Activated naive CD8-positive, alpha-beta T cell treated with anti-CD3 and anti-CD28 coated beads, Interleukin-2, amount 50 U/mL, for 16 hours (primary cell): ENCODE results near the gene CCDC27.

Source experiments
- DNase-seq: peaks from one replicate; pipeline ENCODE4 v3.0.0-alpha.2; 2020; ENCODE audit warnings: low read depth, low spot score

The CCDC27 gene

GRCh38 chr1:3752400-3752945, at the start of gene CCDC27:
Gene CCDC27, plus strand, starts transcription at chr1:3752450. Its CDS starts 32 bp downstream, at chr1:3752482.
- no peak for DNase-seq

- DNase-seq = no peak
These were observed 49.7 kb upstream of the CCDC27 start for GRCh38 chr1:3702528-3702927.

DNA sequence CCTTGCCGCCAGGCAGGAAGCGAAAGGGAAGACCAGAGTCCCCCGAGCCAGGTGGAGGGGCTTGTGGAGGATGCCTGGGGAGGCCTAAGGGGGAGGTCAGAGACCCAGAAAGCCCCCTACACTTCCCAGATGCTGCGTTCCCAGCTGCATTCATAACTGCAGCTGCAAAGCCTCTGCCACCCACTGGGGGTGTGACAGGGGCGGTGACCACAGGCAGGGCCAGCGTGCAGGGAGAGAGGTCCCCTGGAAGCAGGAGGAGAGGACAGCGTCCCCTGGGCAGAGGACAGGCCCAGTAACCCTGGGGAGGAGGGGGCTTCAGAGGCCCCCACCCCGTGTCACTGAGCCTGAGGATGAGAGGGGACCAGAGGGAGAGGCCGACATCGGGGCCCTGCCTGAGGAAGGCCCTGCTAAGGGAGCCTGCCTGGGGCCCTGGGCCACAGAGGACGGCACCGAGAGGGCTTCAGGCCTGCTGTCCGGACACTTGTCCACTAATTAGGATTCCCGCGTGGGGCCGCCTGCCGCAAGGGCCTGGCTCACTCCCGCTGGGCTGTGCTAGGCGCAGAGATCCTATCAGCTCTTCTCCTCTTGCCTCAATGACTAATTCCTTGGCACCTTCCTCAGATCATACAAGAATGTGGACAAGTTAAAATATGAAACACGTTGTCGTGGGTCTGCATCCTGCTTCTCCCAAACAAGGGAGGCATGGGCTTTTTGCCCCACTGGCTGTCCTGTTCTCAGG, 49.1 kb upstream of the CCDC27 start:
- DNase-seq = no peak

DNA sequence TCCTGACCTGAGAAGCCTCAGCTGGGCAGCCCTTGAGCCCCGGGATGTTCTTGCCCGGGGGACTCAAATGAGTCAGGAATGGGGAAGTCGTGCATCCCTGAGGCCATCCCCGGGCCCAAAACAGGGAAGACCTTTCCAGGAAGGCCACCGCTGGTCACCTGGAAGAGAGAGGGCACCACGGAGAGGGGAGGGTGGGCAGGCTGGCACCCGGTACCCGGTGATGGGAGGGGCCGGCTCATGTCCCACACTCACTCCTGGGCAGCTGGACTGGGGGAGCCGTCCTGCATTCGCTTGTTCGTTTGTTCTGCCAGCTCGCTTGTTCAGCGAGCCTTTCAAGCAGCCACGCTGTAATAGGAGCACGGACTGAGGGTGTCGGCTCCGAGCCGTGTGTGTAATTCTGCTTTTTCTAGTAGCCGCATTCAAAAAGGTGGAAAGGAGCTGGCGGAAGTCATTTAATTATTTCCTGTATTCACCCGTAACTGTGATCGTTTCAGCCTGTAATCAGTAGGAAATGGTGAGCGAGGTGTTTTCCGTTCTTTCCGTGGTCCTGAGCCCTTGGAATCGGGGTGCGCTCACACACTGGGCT, 48.4 kb upstream of the CCDC27 start:
- DNase-seq = no peak

GRCh38 chr1:3705341-3705950, 46.8 kb upstream of the CCDC27 start:
- no peak for DNase-seq

GRCh38 chr1:3706651-3707297, 45.5 kb upstream of the CCDC27 start:
- DNase-seq = no peak

- DNase-seq = no peak
These were observed 44.8 kb upstream of the CCDC27 start for GRCh38 chr1:3707298-3707938.

- DNase-seq = no peak
These were observed 44.3 kb upstream of the CCDC27 start for GRCh38 chr1:3707939-3708328.

- DNase-seq = no peak
These were observed 43.5 kb upstream of the CCDC27 start for GRCh38 chr1:3708791-3709190.

- no peak for DNase-seq
These were observed 42.0 kb upstream of the CCDC27 start for GRCh38 chr1:3710251-3710650.

DNA sequence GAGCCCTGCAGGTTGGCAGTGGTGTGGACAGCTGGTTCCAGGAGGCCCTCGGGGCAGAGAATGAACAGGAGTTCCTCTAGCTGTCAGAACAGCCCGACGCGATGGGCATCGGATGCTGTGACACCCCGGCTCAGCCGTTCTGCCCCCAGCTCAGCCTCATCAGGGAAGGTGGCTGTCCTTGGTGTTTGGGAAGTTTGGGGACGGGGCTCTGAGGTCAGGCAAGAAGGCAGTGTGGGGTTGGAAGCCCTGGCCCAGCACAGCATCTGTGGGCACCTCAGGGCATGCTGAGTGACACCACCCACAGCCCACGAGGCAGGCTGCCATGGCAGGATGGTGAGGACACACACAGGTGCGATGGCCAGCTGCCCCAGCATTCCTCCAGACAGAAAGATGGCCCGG, 40.9 kb upstream of the CCDC27 start:
- DNase-seq = no peak

GRCh38 chr1:3711780-3712451, 40.3 kb upstream of the CCDC27 start:
- no peak for DNase-seq

GRCh38 chr1:3712573-3713535, 39.4 kb upstream of the CCDC27 start:
- no peak for DNase-seq

DNA sequence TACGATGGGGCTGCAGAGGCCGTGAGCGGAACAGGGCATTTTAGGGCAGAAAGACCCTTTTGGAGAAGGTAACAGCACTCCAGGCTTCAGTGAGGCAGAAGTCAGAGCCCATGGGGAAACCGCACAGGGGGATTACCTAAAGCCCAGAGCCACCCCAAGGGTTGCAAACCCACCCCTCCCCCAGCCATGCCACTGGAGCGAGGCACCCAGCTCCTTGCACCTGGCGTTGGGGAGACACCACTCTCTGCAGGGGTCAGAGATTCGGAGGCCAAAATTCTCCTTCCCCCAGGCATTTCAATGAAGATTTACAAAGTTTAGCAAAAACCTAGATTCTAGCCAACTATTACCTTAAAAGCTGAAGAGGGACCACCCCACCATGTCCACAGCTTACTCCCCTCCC, 38.4 kb upstream of the CCDC27 start:
- DNase-seq = no peak

DNA sequence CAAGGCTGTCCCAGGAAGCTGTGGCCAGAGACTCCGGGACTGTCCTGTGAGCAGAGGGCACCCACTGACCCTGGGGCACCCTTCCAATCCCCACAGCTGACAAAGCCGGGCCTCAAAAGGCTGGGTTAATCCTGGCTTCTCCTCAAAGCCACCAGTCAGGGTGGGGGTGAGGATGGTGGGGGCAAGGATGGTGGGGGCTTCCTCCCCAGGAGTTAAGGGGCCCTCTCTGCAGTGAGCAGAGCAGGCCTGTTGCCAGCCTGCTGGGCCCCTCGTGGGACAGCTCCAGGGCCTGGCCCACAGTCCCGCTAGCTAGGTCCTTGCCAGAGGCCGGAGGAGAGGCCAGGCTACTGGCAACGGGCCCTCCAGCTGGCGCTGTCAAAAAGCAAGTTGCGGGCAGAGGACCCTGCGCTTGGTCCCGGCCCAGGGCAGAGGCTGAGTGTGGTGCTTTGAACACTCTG, 37.9 kb upstream of the CCDC27 start:
- no peak for DNase-seq

DNA sequence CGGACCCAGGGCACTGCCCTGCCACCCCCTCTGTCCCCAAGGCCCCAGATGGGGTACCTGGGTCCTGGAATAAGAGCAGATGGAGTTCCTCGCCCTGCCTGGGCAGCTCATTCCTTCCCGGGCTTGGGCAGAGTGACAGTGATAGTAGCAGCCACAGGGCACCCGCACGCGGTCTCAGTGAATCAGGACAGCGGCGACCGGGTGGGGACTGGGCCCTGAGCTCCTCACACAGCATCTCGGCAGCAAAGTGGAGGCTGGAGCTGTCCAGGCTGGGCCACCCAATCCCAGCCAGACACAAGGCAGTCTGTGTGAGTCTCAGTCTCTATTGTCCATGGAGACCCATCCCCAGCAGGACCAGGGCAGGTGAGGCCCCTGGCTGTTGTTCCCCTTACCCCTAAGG, 37.4 kb upstream of the CCDC27 start:
- DNase-seq = no peak

GRCh38 chr1:3716351-3716750, 35.9 kb upstream of the CCDC27 start:
- DNase-seq = no peak

DNA sequence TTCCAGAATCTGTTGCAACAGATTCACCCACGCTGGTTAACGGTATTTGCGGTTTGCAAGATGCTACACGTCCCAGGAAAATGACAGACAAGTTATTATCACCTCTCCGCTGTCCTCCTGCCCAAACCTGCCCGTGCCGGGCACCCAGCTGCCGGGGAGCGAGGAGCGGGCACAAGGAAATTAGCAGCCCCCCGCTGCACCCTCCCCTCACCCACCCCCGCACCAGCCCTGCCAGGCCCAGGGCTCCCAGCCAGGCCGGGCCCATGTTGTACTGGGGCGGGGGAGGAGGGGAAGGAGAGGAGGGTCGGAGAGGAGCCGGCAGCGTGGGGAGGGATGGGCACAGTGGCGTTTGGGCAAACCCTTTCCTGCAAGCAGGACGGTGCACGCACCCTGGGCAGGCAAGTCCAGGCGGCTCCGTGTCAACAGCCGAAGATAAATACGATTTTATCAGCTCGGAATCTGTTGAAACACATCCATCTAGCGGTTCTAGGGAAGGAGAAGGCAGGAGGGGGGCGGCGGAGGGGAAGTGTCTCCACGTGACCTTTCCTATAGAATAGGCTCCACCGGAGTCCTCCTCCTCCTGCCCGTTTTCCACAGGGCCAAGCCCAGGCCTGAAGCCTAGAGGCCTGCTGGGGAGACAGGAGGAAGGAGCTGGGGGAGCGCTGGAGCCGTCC, 35.1 kb upstream of the CCDC27 start:
- no peak for DNase-seq
